Liver (tissue), 9 donors: ENCODE data around the gene MRPS18A. TPM values are rescaled to one million over a fixed set of nuclear protein-coding genes. Genes with fewer than 3 reads are reported as not detected.

ENCODE experiments used
- DNase-seq: peaks from one replicate; pipeline ENCODE4 v3.0.0-alpha.2; 2017; ENCODE audit warnings: low spot score
- H3K27ac ChIP-seq, 2 donors: one replicate each; pipeline ENCODE4 v1.7.0; 2013; ENCODE audit warnings: inconsistent platforms in 2 of 2, low read length in 2 of 2, control low read depth in 1 of 2, low read depth in 1 of 2, mild to moderate bottlenecking in 1 of 2
- H3K27me3 ChIP-seq, 4 donors: one replicate each; pipeline versions ENCODE4 v1.6.1 to v1.7.0; 2013; ENCODE audit warnings: low read length in 3 of 4, inconsistent platforms in 1 of 4, mild to moderate bottlenecking in 1 of 4, moderate library complexity in 1 of 4; ENCODE audit not compliant: control insufficient read depth in 4 of 4, insufficient read depth in 4 of 4
- H3K36me3 ChIP-seq, 4 donors: one replicate each; pipeline versions ENCODE4 v1.6.1 to v1.7.0; 2013; ENCODE audit warnings: low read length in 3 of 4, mild to moderate bottlenecking in 3 of 4, low read depth in 1 of 4, moderate library complexity in 1 of 4; ENCODE audit not compliant: control insufficient read depth in 4 of 4, insufficient read depth in 3 of 4
- H3K4me1 ChIP-seq, 4 donors: one replicate each; pipeline versions ENCODE4 v1.6.1 to v1.7.0; 2013; ENCODE audit warnings: low read length in 3 of 4, mild to moderate bottlenecking in 3 of 4, moderate library complexity in 1 of 4; ENCODE audit not compliant: control insufficient read depth in 4 of 4, insufficient read depth in 4 of 4
- H3K4me3 ChIP-seq, 3 donors: one replicate each; pipeline versions ENCODE4 v1.6.1 to v1.7.0; 2013; ENCODE audit warnings: low read length in 3 of 3, control low read depth in 1 of 3, low read depth in 1 of 3, mild to moderate bottlenecking in 1 of 3
- H3K9ac ChIP-seq, 2 donors: one replicate each; pipeline ENCODE4 v1.7.0; 2013; ENCODE audit warnings: low read length in 2 of 2, mild to moderate bottlenecking in 2 of 2, moderate library complexity in 2 of 2, control low read depth in 1 of 2, low read depth in 1 of 2
- H3K9me3 ChIP-seq, 4 donors: one replicate each; pipeline versions ENCODE4 v1.6.1 to v1.7.0; 2013; ENCODE audit warnings: low read length in 3 of 4; ENCODE audit not compliant: control insufficient read depth in 4 of 4
- CTCF ChIP-seq: fragments of 150-350 bp; IDR thresholded peaks from 2 replicates; pipeline ENCODE4 v1.5.1; 2017; ENCODE audit warnings: improper control_type of control experiment, low read depth, low read length; ENCODE audit not compliant: missing input control
- EGR1 ChIP-seq, 2 donors: IDR thresholded peaks; 2 replicates each; pipeline ENCODE4 v1.6.1; 2016 to 2018; ENCODE audit warnings: antibody characterized with exemption in 2 of 2, low read depth in 2 of 2
- FOXA1 ChIP-seq: IDR thresholded peaks from 2 replicates; pipeline ENCODE4 v1.6.1; 2016; ENCODE audit warnings: antibody characterized with exemption
- FOXA2 ChIP-seq: IDR thresholded peaks from 2 replicates; pipeline ENCODE4 v1.6.1; 2016; ENCODE audit warnings: antibody characterized with exemption
- GABPA ChIP-seq, 2 donors: IDR thresholded peaks in 1 of 2; conservative IDR thresholded peaks in 1 of 2; 2 replicates each; pipeline ENCODE4 v1.6.1; 2016; ENCODE audit warnings: antibody characterized with exemption in 2 of 2, mild to moderate bottlenecking in 1 of 2, moderate library complexity in 1 of 2
- HNF4A ChIP-seq, 2 donors: conservative IDR thresholded peaks; 2 replicates each; pipeline ENCODE4 v1.6.1; 2016; ENCODE audit warnings: antibody characterized with exemption in 2 of 2, mild to moderate bottlenecking in 2 of 2
- HNF4G ChIP-seq: IDR thresholded peaks from 2 replicates; pipeline ENCODE4 v1.6.1; 2016; ENCODE audit warnings: antibody characterized with exemption
- JUND ChIP-seq, 2 donors: IDR thresholded peaks; 2 replicates each; pipeline ENCODE4 v1.6.1; 2016; ENCODE audit warnings: antibody characterized with exemption in 2 of 2
- MAX ChIP-seq: IDR thresholded peaks from 2 replicates; pipeline ENCODE4 v1.6.1; 2016; ENCODE audit warnings: antibody characterized with exemption
- NR2F2 ChIP-seq: IDR thresholded peaks from 2 replicates; pipeline ENCODE4 v1.6.1; 2016; ENCODE audit warnings: antibody characterized with exemption
- RAD21 ChIP-seq, 2 donors: IDR thresholded peaks; 2 replicates each; pipeline ENCODE4 v1.6.1; 2016; ENCODE audit warnings: antibody characterized with exemption in 2 of 2, mild to moderate bottlenecking in 2 of 2
- REST ChIP-seq: IDR thresholded peaks from 2 replicates; pipeline ENCODE4 v1.6.1; 2016; ENCODE audit warnings: antibody characterized with exemption, mild to moderate bottlenecking
- SP1 ChIP-seq: IDR thresholded peaks from 2 replicates; pipeline ENCODE4 v1.6.1; 2018; ENCODE audit warnings: antibody characterized with exemption, mild to moderate bottlenecking
- TAF1 ChIP-seq: conservative IDR thresholded peaks from 2 replicates; pipeline ENCODE4 v1.6.1; 2016; ENCODE audit warnings: antibody characterized with exemption, mild to moderate bottlenecking
- ZBTB33 ChIP-seq: IDR thresholded peaks from 2 replicates; pipeline ENCODE4 v1.6.1; 2016; ENCODE audit warnings: antibody characterized with exemption
- WGBS: extraction: QIAGEN DNeasy Blood & Tissue Kit; methylation state at CpG from one replicate; pipeline ENCODE4 v1.1.7; 2013; 5-methylcytosine and 5-hydroxymethylcytosine counted together
- polyA plus RNA-seq, 2 donors: library from polyadenylated mRNA; stranded (reverse) in 1 of 2; unstranded in 1 of 2; fragments of 200-250 nt in 1 of 2; fragments of >200 nt in 1 of 2; fragmentation: Nextera tagmentation in 1 of 2; extraction: Ambion mirVana in 1 of 2; gene quantifications; one replicate each; pipeline versions ENCODE4 v1.2.1 to v1.2.3, GENCODE V29; 2013 to 2015
- total RNA-seq, 2 donors: library from RNA; depleted of rRNA; stranded (reverse); fragments of >200 nt; gene quantifications; one replicate each; pipeline ENCODE4 v1.2.3, GENCODE V29; 2014
- donor health status: healthy.
- donor health status: healthy.
- donor health status: healthy.
- donor health status: healthy.
- donor health status: healthy.

MRPS18A gene
- total and polyA plus RNA-seq, 4 donors = 21.5 to 50.5 (median 35.0) TPM

- no peak for TF ChIP-seq ZBTB33
- TF ChIP-seq EGR1 (IDR thresholded peaks at IDR 0.05; ENCODE audit: low read depth in 2 of 2) = no peak
These were observed 14.0 kb downstream of the MRPS18A start (continued) for GRCh38 chr6:43673444-43674084.

GRCh38 chr6:43671801-43672690 is 15.5 kb downstream of the MRPS18A start:
- Histone ChIP-seq H3K9ac (no peak overlapping the region), H3K27ac (no peak overlapping the region), H3K4me1 (peaks cover 5 to 14% (median 8%) of the 10 kb centered on the region in 4 donors), H3K9me3 (no peaks in the 10 kb centered on the region), H3K27me3 (no peaks in the 10 kb centered on the region), H3K36me3 (peaks cover 10 to 48% (median 22%) of the 10 kb centered on the region in 4 donors), H3K4me3 (no peak overlapping the region)
- DNase-seq = no peak
- 81% methylated on average over 16 of the region's 16 CpGs for WGBS
- no peak for TF ChIP-seq CTCF
- no peak for TF ChIP-seq HNF4G
- TF ChIP-seq TAF1 = no peak
- TF ChIP-seq NR2F2 = no peak

GRCh38 chr6:43671011-43671800 is 16.4 kb downstream of the MRPS18A start:
- no peak for DNase-seq
- WGBS = 94% methylated on average over 8 of the region's 8 CpGs
- no peak overlapping the region for H3K9ac ChIP-seq
- H3K27ac ChIP-seq = no peak overlapping the region
- peaks cover 4 to 41% (median 17%) of the 10 kb centered on the region in 4 donors for H3K36me3 ChIP-seq
- no peaks in the 10 kb centered on the region for H3K9me3 ChIP-seq
- H3K4me1 ChIP-seq = peaks cover 5 to 18% (median 9%) of the 10 kb centered on the region in 4 donors
- H3K27me3 ChIP-seq = no peaks in the 10 kb centered on the region
- no peak overlapping the region for H3K4me3 ChIP-seq
- TF ChIP-seq NR2F2 = no peak
- no peak for TF ChIP-seq TAF1
- TF ChIP-seq ZBTB33 = no peak
- TF ChIP-seq SP1 = no peak
- no peak for TF ChIP-seq EGR1 (IDR thresholded peaks at IDR 0.05; ENCODE audit: low read depth in 2 of 2)
- TF ChIP-seq MAX = no peak
- TF ChIP-seq GABPA (IDR thresholded peaks at IDR 0.05 in 1 of 2, conservative IDR thresholded peaks at IDR 0.05 in 1 of 2) = no peak
- TF ChIP-seq HNF4G = no peak
- TF ChIP-seq HNF4A (conservative IDR thresholded peaks at IDR 0.05) = no peak
- no peak for TF ChIP-seq FOXA2
- TF ChIP-seq RAD21 (IDR thresholded peaks at IDR 0.05) = no peak
- no peak for TF ChIP-seq JUND (IDR thresholded peaks at IDR 0.05)
- TF ChIP-seq FOXA1 = no peak
- TF ChIP-seq REST = no peak
